HG02840 (cell line): ENCODE measurements around the gene ADAM12.

Source experiments
- ATAC-seq: cut with Tn5 transposase; IDR thresholded peaks from one replicate; pipeline ENCODE4 v1.9.1; 2021; ENCODE audit warnings: mild to moderate bottlenecking, moderate library complexity, moderate number of reproducible peaks; ENCODE audit not compliant: unreplicated experiment, low FRiP score

The ADAM12 gene

GRCh38 chr10:126218778-126219649 is 169.3 kb downstream of the ADAM12 start:
- no peak for ATAC-seq

- ATAC-seq = no peak
Observed at GRCh38 chr10:126218174-126218573, 170.1 kb downstream of the ADAM12 start.

- ATAC-seq = no peak
Observed at GRCh38 chr10:126216632-126216961, 171.7 kb downstream of the ADAM12 start.

- ATAC-seq = no peak
Observed at GRCh38 chr10:126215746-126216631, 172.3 kb downstream of the ADAM12 start.

- ATAC-seq = no peak
Observed at GRCh38 chr10:126214679-126215078, 173.6 kb downstream of the ADAM12 start.

GRCh38 chr10:126214021-126214420 is 174.3 kb downstream of the ADAM12 start:
- ATAC-seq = no peak

- no peak for ATAC-seq
Observed at GRCh38 chr10:126212738-126213137, 175.5 kb downstream of the ADAM12 start.

GRCh38 chr10:126210051-126210651 is 178.1 kb downstream of the ADAM12 start:
- ATAC-seq = no peak

GRCh38 chr10:126209451-126209850 is 178.8 kb downstream of the ADAM12 start:
- no peak for ATAC-seq

- ATAC-seq = no peak
Observed at GRCh38 chr10:126208726-126209302, 179.5 kb downstream of the ADAM12 start.

GRCh38 chr10:126207851-126208250 is 180.4 kb downstream of the ADAM12 start:
- no peak for ATAC-seq

- ATAC-seq = no peak
Observed at GRCh38 chr10:126207313-126207771, 180.9 kb downstream of the ADAM12 start.

GRCh38 chr10:126205486-126206205 is 182.6 kb downstream of the ADAM12 start:
- ATAC-seq = no peak

GRCh38 chr10:126204320-126204719 is 184.0 kb downstream of the ADAM12 start:
- ATAC-seq = no peak

- no peak for ATAC-seq
Observed at GRCh38 chr10:126203746-126204145, 184.5 kb downstream of the ADAM12 start.

GRCh38 chr10:126201603-126202002 is 186.7 kb downstream of the ADAM12 start:
- no peak for ATAC-seq

GRCh38 chr10:126199221-126199998 is 188.9 kb downstream of the ADAM12 start:
- no peak for ATAC-seq

- no peak for ATAC-seq
Observed at GRCh38 chr10:126198681-126199080, 189.6 kb downstream of the ADAM12 start.

GRCh38 chr10:126197036-126197543 is 191.2 kb downstream of the ADAM12 start:
- no peak for ATAC-seq
